ENCODE results near the gene PPL. TPM values are rescaled to one million over a fixed set of nuclear protein-coding genes. Genes with fewer than 3 reads are reported as not detected.

Gene PPL, protein sequence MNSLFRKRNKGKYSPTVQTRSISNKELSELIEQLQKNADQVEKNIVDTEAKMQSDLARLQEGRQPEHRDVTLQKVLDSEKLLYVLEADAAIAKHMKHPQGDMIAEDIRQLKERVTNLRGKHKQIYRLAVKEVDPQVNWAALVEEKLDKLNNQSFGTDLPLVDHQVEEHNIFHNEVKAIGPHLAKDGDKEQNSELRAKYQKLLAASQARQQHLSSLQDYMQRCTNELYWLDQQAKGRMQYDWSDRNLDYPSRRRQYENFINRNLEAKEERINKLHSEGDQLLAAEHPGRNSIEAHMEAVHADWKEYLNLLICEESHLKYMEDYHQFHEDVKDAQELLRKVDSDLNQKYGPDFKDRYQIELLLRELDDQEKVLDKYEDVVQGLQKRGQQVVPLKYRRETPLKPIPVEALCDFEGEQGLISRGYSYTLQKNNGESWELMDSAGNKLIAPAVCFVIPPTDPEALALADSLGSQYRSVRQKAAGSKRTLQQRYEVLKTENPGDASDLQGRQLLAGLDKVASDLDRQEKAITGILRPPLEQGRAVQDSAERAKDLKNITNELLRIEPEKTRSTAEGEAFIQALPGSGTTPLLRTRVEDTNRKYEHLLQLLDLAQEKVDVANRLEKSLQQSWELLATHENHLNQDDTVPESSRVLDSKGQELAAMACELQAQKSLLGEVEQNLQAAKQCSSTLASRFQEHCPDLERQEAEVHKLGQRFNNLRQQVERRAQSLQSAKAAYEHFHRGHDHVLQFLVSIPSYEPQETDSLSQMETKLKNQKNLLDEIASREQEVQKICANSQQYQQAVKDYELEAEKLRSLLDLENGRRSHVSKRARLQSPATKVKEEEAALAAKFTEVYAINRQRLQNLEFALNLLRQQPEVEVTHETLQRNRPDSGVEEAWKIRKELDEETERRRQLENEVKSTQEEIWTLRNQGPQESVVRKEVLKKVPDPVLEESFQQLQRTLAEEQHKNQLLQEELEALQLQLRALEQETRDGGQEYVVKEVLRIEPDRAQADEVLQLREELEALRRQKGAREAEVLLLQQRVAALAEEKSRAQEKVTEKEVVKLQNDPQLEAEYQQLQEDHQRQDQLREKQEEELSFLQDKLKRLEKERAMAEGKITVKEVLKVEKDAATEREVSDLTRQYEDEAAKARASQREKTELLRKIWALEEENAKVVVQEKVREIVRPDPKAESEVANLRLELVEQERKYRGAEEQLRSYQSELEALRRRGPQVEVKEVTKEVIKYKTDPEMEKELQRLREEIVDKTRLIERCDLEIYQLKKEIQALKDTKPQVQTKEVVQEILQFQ (N-terminal part only)
- 0.68 and 201 TPM in 2 replicates for total RNA-seq (ENCODE audit: low replicate concordance)

DNA sequence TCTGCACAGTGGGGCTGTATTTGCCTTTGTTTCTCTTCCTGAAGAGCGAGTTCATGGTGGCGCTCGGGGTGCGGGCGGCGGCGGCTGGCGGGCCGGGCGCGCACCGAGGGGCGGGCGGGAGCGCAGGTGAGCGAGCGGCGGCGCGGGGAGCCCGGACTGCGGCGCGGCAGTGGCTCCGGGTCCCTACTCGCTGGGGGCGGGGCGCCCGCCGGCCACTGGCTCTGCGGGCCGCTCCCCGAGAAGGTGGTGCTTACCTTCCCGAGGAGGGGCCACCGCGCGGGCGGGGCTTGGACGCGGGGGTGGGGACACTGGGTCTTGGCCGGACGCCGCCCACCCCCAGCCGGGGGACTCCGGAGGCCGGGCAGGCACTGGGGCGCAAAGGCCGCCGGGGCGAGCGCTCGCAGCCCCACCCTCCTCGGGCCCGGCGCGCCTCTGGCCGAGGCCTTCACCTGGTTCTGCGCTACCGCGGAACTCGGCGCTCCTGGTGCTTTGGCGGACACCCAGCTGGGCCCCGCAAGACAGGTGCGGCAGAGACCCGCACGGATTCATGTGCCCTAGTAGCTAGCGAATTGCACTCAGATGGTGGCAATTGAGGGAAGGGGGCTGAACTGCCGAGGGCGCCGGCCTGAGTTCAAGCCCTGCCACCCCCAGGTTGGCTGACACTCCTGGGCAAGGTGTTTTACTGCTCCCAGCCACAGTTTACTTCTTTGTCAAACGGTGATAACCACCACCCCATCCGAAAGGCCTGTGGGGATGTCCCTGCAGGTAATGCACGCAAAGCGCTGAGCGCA, at the start of gene PPL:
TSS of gene PPL (minus strand) at position 158 of the 791 bp plus-strand sequence. CDS start at position 55, 103 bp downstream.

DNA sequence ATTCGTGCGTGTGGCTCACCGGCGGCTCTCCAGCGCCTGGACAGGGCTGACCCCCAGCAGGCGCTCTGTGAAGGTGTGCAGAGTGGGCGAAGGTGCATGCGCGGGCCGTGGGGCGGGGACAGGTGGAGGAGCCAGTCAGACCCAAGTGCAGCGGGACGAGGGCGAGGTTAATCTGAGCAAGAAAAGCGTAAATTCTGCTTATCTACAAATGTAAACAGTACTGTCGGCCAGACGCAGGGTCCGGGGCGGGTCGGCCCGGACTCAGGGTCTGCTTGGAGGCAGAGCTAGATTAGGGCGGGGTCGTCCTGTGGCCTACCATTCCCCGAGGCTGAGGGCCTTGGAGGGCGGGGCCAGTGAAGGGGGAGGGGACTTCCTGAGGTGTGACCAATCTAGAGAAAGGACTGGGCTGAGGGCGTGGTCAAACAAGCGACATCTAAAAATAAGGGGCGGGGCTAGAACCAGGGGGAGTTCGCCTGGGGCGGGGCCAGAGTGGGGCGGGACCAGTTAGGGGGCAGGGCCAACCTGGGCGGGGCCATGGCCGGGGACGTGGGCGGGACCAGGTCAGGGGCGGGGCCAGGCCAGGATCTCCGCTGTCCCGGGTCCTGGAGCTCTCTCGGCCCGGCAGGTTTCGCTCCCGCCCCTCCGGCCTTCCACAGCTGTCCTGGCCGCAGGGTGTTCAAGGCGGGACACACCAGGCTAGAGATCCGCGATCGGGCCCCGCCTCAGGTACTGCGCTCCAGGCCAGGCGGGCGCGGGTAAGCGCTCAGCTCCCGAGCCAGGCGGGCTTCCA, 21.0 kb upstream of the PPL start, which contains the start of gene SEC14L5:
TSS of gene SEC14L5 (plus strand) at position 611 of the 790 bp plus-strand sequence. CDS start 994 bp downstream, outside the sequence.

DNA sequence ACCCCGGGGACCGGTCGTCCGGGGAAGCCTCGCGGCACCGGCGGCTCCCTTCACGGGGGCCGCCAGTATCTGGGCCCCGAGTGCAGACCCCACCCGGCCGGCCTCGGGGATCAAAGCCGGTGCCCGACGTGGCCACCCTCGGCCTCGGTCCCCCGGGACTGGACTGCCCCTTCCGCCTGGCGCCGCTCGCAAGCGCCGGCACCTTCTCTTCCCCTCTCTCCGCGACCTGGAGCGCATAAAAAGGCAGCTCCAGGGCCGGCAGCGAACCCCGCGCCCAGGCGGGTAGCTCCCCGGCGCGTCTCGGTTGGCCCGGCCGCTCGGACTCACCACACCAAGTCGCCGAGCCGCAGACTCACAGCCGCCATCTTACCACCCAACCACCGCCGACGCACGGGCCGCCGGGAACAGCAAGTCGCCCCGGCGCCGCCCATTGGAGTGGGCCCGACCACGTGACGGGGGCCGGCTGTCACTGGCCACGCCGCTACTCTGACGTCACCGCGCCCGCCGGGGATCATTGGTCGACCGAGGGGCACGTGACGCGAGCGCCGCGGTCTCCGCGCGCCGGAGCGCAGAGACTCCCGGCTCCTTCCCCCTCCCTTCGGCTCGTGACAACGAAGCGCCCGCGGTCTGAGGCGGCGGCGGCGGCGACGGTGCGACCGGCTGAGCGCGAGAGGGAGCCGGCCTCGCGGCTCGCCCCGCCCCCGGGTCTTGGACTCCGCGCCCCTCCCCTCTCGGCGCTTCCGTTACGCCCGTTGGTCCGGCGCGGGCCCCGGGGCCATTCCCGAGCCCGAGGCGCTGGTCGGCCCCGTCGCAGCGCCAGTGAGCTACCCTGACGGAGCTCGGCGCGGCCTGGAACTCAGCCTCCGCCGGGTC, 89.8 kb downstream of the PPL start, which contains the start of the genes GLYR1 and UBN1:
TSS of gene GLYR1 (minus strand) at position 388 of the 873 bp plus-strand sequence. CDS start at position 365, 23 bp downstream.
TSS of gene UBN1 (plus strand) at position 581 of the 873 bp plus-strand sequence. CDS start 5,437 bp downstream, outside the sequence.

Other genes with a start within 250 kb of the PPL start
- gene NUDT16L1, start 243.6 kb downstream of the PPL start, total RNA-seq (ENCODE audit: low replicate concordance), result 17.7 and 24.3 TPM in 2 replicates
- 27.2 and 30.7 TPM in 2 replicates for gene ANKS3, start 202.9 kb downstream of the PPL start, total RNA-seq (ENCODE audit: low replicate concordance)
- gene DNAAF8, start 202.6 kb downstream of the PPL start, total RNA-seq (ENCODE audit: low replicate concordance), result 0.47 and 1.1 TPM in 2 replicates
- 4.7 and 5.6 TPM in 2 replicates for gene ZNF500, start 170.0 kb downstream of the PPL start, total RNA-seq (ENCODE audit: low replicate concordance)
- not detected in 2 replicates for gene SEPTIN12, start 148.8 kb downstream of the PPL start, total RNA-seq (ENCODE audit: low replicate concordance)
- gene SMIM22, start 141.8 kb downstream of the PPL start, total RNA-seq (ENCODE audit: low replicate concordance), result not detected in 2 replicates
- 8.3 and 16.6 TPM in 2 replicates for gene ROGDI, start 134.5 kb downstream of the PPL start, total RNA-seq (ENCODE audit: low replicate concordance)
- gene GLYR1, start 89.9 kb downstream of the PPL start, total RNA-seq (ENCODE audit: low replicate concordance), result 33.1 and 35.6 TPM in 2 replicates
- 11.4 and 17.8 TPM in 2 replicates for gene UBN1, start 89.7 kb downstream of the PPL start, total RNA-seq (ENCODE audit: low replicate concordance)
- gene SEC14L5, start 21.2 kb upstream of the PPL start, total RNA-seq (ENCODE audit: low replicate concordance), result 2.6 TPM in 1 of 2 replicates, not detected in the other
- gene NAGPA, start 96.8 kb upstream of the PPL start, total RNA-seq (ENCODE audit: low replicate concordance), result 9.5 and 14.3 TPM in 2 replicates
- gene C16orf89, start 128.8 kb upstream of the PPL start, total RNA-seq (ENCODE audit: low replicate concordance), result 0.82 TPM in 1 of 2 replicates, not detected in the other
- 24.7 and 30.1 TPM in 2 replicates for gene ALG1, start 134.7 kb upstream of the PPL start, total RNA-seq (ENCODE audit: low replicate concordance)
- gene EEF2KMT, start 160.6 kb upstream of the PPL start, total RNA-seq (ENCODE audit: low replicate concordance), result 6.4 and 9.7 TPM in 2 replicates

Data from smooth muscle cell of the coronary artery (primary cell).